NCI-H2029 (cell line): Measurements from ENCODE around the gene NCOR2.
A peak's percentile ranks its signal among the peaks of the same experiment; 100 is the strongest.
"Not testable (repeated sequence)": the region's sequence is repeated elsewhere in the genome, so short reads cannot be mapped to it uniquely, and the experiment has no call there.

Source experiments
- DNase-seq: peaks from one replicate; lab custom pipeline; 2025; lab: John Stamatoyannopoulos, UW

The NCOR2 gene

GRCh38 chr12:124601706-124602105, 34.3 kb upstream of the NCOR2 start:
- no peak for DNase-seq

- no peak for DNase-seq
Observed at GRCh38 chr12:124599074-124599999, 31.9 kb upstream of the NCOR2 start.

- DNase-seq: no peak
Observed at GRCh38 chr12:124597041-124597440, 29.6 kb upstream of the NCOR2 start.

DNA sequence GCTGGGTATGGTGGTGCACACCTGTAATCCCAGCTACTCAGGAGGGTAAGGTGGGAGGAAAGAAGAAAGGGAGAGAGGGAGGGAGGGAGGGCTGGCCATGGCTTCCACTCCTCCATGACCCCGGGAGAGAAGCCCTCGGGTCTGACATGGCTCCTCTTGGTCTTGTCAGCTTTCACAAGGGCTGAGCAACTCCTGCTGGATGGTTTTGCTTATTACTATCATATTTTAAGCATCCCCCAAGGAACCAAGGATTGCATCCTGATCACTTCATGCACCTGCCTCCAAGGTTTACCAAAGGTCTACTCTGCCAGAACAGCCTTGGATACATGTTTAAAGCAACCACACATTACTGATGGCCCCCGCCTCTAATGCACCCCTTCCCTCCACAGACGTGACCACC, 28.0 kb upstream of the NCOR2 start:
- DNase-seq: no peak

- DNase-seq: no peak
Observed at GRCh38 chr12:124594851-124595250, 27.4 kb upstream of the NCOR2 start.

- no peak for DNase-seq
Observed at GRCh38 chr12:124593851-124594401, 26.5 kb upstream of the NCOR2 start.

- DNase-seq: no peak
Observed at GRCh38 chr12:124593176-124593575, 25.8 kb upstream of the NCOR2 start.

DNA sequence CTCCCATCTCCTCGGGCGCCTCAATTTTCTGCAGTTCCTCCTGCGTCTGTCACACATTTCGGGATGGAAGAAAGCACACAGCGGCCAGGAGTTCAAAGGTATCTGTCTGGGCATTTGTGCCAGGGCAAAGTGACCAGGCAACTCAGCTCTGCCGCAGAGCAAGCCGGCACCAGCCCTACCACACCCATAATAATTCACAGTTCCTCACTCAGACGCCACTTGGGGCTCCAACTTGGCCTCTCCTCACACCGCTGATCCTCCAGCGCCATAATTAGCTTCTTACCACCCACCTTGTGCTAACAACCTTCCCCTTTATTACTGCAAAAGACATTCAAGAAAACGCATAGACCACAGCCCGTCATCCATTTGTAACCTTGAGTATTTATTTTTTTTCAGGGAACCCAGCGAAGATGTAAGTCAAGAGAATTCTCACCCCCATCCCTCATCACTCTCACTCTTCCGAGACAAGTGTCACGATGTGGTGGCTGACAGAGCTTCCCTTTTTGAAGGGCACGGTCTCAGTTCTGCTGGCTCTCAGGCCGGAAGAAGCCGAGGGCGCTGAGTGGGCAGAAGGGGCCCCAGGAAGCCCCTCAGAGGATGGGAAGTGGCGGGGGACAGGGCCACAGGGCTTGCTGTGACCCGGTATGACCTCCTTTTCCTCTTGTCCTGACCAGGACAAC, 25.2 kb upstream of the NCOR2 start:
- DNase-seq: no peak

GRCh38 chr12:124592050-124592449, 24.6 kb upstream of the NCOR2 start:
- DNase-seq: no peak

- DNase-seq: no peak
Observed at GRCh38 chr12:124590447-124590846, 23.0 kb upstream of the NCOR2 start.

DNA sequence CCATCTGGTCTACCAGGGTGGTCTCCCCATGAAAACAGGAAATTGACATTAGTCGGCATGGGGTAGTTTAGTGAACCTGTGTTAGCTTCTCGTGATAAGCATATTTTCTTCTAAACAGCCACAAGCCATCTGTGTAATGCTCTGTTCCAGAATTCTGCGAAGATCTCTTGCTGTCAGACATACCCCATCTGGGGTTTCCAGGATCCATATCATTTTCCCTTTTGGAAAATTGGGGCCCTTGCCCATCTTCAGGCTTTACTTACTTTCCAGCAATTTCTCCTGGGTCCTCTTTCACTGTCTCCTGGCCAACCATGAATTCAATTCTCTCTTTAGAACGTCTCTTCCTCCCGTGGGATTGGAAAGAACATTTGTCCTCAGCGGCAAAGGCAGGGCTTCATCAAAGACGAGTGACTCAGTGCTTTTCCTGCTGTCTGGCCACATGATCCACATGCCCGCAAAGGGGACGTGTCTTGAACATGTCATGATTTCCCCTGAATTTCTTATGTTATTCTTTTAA, 21.4 kb upstream of the NCOR2 start:
- no peak for DNase-seq

- DNase-seq: no peak
Observed at GRCh38 chr12:124588018-124588634, 20.7 kb upstream of the NCOR2 start.

DNA sequence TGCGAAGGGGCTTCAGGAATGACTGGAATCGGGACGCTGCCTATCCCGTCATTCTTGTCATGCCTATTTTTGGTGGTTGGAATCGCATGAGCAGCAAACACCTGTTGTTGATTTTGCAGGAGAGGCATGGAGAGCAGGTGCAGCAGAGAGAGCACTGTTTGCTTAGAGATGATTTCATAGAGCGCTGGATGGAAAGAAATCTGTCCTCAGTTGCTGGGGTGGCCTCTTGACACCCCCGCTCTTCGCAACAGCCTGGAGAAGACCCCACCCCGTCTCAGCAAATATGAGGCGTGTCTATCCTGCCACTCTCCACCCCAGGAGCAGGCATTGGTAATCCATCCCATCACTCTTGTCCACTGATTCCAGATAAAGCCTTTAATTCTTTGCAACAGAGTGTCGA, 19.3 kb upstream of the NCOR2 start:
- DNase-seq: peak; percentile 94

DNA sequence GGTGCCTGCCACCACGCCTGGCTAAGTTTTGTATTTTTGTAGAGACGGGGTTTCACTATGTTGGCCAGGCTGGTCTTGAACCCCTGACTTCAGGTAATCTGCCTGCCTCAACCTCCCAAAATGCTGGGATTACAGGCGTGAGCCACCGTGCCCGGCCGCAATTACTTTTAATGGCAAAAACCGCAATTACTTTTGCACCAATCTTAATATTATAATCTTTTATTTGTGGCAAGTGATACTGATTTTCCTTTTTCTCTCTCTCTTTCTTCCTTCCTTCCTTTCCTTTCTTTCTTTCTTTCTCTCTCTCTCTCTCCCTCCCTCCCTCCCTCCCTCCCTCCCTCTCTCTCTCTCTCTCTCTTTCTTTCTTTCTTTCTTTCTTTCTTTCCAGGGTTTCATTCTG, 17.1 kb upstream of the NCOR2 start:
- not testable (repeated sequence) for DNase-seq

GRCh38 chr12:124583854-124584253, 16.4 kb upstream of the NCOR2 start:
- DNase-seq: no peak

GRCh38 chr12:124582108-124582424, 14.7 kb upstream of the NCOR2 start:
- DNase-seq: no peak

DNA sequence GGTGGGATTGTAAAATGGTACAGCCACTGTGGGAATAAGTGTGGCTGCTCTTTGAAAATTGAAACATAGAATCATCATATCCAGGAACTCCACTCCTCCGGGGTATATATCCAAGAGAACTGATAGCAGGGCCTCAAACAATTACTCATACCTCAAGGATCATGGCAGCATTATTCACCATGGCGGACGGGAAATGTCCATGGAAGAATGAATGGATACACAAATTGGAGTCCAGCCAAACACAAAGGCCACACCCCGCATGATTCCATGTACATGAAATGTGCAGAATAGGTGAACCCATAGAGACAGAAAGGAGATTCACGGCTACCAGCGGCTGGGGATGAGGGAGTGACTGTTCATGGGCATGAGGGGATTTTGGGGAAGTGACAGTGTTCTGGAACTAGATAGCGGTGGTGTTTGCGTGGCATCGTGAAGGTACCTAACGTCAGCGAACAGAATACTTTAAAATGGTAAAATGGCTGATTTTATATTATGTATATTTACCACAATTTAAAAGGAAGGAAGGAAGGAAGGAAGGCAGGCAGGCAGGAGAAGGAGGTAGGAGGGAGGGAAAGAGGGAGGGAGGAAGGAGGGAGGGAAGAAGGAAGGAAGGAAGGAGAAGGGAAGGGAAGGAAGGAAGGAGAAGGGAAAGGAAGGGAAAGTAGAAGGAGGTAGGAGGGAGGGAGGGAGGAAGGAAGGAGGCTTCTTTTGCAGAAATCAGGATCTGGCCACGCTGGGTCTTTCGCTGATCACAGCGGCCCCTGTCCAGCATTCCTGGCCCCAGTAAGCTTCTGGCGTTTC, 14.1 kb upstream of the NCOR2 start:
- DNase-seq: peak; percentile 35

DNA sequence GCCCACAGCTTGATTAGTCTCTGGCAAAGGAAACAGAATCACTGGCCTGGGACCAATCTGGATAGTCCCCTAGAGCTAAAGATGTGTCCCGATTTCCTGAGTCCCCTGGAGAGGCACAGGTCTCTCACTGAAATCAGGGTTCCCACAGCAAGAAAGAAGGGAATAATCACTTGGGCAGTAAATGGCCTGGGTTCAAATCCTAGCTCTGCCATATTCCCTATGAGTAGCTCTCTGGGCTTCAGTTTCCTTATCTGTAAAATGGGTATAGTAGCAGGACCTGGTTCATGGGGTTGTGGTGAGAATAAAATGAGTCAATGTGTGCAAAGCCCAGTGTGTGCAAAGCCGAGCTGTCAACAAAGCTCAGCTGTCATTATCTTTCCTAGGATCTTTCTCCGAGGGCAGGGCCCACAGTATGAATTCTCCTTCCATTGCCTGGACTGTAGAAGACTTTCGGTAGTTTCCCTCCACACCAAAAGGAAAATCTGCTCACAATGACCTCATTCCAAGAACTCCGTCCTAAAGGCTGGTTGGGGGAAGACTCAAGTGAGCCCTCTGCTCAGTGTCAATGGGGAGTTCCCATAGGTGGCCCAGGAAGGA, 12.6 kb upstream of the NCOR2 start:
- DNase-seq: no peak

GRCh38 chr12:124578854-124579253, 11.4 kb upstream of the NCOR2 start:
- no peak for DNase-seq

GRCh38 chr12:124578445-124578844, 11.0 kb upstream of the NCOR2 start:
- no peak for DNase-seq

DNA sequence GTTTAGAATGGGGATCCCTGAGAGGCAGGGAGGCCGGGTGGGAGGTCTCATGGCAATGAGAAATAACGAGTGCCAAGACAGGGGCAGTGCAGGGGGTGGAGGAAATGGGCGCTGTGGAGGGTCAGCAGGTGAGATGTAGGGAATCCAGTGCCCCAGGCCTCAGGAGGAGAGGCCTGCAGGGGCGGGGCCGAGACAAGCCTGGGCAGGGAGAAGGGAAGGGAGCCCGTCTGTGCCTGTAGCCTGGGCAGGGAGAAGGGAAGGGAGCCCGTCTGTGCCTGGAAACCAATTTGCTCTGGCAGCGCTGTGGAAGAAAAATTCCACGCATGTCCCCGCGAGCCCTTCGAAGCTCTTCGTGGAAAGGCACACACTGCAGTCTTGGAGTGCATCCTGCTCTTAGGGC, 10.6 kb upstream of the NCOR2 start:
- DNase-seq: no peak
